Stimulated activated CD4-positive, alpha-beta T cell treated with anti-CD3 and anti-CD28 coated beads, Interleukin-1b, Interleukin-23, amount 100 ng/mL, for 24 hours (primary cell): ENCODE measurements around the gene RHOBTB1.

Experiments used
- DNase-seq, 4 experiments: peaks; one replicate each; pipeline ENCODE4 v3.0.0-alpha.2; 2020; ENCODE audit warnings: low read depth in 4 of 4, low spot score in 1 of 4

Gene RHOBTB1

DNA sequence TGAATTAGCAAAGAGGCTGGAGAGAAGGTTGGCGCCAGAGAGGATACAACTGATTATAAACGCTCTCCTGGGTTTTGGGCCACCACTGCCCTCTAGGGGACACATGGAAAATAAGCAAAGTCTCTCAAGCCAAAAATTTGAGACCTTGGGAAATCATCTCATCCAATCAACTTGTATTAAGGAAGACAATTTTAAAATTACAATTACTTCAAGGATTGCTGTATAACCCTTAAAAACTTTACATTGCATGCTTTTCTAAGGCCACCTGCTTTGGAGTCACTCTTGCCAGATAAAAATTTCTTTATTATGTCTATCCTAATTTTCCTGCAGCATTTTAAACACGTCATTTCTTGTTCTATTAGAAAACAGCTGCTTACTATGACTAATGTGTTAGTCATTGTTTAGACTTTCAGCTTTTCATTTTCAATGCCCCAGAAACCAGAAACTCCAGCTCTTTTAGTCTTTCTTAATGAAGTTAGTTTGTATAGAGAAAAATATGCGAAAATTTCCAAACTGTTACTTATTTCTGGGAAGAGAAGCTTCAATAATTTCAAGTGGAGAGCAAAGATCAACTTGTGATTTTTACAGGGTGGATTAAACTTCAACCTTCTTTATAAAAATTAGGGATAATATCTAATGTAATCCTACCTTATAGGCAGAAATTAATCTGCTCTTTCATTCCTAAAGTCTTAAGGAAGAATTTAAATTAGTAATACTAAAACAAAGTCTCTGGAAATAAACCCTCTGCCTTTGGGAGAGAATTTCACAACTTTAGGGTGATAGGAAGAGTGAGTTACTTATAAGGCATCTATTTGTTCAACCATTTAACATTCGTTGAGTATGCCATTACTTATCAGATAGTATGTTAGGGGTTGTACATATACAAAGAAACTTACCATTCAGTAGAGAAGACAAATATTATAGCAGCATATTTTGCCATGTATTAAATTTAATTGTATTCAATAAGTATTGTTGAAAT, 20.6 kb upstream of the RHOBTB1 start:
- peak in 1 of 4 experiments; percentile 21 for DNase-seq

DNA sequence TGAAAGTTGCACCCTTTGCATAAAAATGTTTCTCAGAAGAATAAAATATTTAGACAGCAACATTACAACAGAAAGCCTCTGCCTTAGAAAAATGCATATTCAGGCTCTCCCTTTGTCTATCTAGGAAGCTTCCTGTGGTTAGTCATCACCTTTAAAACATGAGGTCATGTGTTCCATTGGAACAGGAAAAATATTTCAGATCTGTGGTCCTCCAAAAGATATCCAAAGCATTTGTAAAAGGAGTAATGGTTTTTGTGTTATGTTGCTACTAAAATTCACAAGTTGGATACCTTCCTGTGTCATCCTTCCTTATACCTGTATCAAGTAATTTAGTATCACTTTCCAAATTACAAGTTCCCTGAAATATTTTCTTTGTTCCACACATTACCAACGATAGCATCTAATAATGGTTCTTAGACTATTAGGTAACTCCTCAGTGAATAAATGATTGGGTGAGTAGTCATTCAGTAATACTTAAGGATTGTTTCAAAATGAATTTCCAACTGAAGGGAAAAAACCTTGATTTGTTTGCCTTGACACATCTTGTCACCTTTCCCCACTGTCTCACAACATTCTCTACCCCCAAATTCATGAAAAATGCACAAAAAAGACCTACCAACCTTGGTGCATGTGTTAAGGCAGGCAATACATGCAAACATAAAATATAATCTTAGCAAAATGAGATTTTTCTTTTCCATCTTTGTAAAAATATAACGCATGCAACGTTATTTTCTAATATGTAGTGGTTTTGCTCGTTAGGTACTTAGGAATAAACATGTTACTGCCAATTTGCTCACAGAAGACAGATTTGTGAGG, 19.7 kb upstream of the RHOBTB1 start:
- no peak for DNase-seq

DNA sequence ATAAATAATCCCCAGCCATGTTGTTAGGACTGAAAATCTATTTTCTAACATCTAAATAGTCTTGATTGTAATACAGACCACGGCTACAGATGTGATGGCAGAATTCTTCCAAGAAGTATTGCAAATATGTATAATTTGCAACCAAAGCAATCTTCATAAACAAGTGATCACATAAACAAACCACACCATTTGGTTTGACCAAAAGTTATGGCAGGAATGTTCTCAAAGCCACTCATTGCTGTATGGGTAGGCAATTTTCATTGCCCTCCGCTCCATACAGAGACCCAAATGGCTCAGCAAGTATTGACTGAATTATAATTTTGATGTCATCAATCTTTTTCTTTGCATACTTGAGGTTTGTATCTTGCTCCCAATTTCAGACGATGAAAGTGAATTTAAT, 19.0 kb upstream of the RHOBTB1 start:
- DNase-seq = no peak

DNA sequence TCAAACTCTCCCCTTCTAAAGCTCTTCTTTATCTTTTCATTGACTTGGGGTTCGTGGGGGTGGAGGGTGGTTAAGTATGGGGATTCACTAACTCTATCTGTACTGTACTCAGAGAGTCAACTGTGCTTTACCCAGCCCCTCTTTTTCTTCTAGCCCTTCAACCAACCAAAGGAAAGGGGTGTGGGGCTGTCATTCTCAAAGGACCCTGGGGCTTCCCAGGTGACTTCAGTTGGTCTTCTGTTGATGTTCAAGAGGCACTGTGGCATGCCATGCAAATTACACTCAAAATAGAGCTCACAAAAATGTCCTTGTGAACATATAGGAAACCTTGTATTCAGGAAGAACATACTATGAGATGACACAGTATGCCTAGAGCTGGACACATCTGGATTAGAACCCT, 16.9 kb upstream of the RHOBTB1 start:
- DNase-seq = no peak

DNA sequence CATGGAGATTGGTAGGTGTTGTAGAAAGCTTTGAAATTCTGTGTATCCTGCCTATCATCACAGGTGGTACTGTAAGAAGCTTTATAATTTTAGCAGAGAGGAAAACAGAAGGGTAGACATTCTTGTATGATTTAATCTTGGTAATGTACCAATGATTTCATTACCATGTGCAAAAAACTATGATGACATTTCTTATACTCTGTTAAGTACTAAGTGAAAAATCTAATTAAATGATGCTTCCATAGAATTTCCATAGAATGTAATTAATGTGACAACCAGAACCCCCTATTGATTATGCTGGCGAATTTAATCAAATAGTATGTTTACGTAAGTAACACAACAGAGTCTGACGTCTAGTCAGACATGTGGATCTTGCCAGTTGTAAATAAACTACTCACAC, 16.0 kb upstream of the RHOBTB1 start:
- no peak for DNase-seq

DNA sequence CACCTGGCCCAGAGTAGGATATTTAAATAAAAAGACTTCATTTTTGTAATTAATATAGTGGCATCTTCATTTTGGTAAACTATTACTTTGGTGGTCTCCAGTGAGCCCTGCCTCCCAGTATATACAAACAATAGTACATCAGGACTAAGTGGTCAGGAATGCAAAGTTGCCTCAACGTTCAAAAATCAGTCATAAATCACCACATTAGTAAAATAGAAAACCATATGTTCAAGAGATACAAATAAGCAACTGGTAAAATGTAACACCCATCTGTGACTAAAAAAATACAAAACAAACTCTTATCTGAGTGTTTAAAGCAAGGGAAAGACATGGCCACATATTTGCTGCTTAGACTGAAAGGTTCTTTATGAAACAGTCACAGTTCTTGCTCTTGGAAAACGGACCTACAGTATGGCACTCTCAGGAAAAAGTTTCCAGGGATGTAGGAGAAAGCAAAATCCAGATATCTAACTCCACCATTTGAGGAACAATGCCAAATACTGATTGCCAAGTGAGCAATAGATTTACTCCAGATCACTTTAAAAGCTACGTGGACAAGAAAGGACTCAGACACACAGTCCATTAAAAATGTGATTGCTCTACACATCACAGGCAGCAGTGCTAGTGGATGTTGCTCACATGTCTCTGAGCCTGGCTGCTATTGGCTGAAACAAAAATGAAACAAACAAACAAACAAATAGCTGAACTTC, 15.1 kb upstream of the RHOBTB1 start:
- DNase-seq = no peak

DNA sequence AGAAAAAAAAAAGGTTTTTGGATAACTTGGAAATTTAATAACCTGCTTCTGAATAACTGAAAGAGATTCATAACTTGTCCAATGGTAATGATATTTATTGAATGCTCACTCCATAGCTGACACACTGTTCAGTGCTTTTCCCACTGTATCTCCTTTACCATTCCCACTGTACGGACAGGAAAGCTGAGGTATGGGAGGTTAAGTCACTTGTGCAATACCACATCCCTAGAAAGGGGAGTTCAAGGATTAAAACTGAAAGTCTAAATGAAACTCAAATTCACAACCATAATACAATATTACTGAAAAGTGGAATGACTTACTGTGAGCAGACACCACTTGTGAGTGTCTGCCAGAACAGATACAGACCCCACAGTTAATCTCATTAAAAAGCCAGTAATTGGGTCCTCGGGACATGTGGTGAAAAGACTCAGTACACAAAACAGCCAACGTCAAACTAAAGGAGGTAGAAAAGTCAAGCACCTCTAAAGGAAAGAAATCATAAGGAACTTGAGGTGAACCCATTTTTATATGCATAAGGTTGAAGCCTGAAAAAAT, 13.8 kb upstream of the RHOBTB1 start:
- DNase-seq = no peak

DNA sequence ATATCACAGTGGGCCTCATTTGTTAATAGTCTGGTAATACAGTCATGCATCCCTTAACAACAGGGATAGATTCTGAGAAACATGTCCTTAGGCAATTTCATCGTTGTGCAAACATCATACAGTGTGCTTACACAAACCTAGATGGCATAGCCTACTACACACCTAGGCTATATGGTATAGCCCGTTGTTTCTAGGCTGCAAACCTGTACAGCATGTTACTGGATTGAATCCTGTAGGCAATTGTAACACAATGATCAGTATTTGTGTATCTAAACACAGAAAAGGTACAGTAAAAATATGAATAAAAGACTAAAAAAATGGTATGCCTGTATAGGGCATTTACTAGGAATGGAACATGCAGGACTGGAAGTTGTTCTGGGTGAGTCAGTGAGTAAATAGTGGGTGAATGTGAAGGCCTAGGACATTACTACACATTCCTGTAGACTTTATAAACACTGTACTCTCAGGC, 12.0 kb upstream of the RHOBTB1 start:
- DNase-seq = no peak

DNA sequence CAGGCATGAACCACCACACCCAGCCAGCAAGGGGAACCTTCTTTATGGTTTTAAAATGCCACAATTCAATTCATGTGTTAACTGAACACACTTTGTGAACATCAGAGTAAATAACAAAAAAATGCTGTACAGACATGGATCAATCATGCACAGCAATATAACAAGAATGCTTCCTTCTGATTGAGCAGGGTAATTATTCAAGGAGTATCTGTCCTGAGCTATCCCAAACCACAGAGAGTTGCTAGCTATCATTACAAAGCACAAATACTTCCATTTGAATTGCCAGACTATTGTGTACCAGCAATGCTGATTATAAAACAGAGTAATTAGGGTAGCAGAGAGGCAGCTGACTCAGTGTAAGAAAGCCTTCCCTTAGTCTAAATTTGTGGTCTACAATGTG, 11.3 kb upstream of the RHOBTB1 start:
- no peak for DNase-seq

DNA sequence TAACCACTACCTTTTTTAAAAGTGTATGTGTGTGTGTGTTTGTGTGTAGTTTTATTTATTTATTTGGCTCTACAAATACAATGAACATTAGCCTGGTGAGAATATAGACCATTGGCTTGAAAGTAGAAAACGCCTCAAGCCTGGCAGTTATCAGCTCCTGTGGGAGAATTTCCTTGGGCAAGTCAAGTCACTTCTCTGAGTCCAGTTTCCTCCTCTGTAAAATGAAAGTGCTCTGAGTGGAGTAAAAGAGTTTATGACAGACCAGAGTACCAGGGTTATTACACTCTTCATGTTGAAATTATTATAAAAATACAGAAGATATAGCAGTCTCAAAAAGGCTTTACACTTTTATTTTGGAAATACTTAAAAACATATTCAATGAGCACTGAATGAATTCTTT, 10.1 kb upstream of the RHOBTB1 start:
- no peak for DNase-seq

DNA sequence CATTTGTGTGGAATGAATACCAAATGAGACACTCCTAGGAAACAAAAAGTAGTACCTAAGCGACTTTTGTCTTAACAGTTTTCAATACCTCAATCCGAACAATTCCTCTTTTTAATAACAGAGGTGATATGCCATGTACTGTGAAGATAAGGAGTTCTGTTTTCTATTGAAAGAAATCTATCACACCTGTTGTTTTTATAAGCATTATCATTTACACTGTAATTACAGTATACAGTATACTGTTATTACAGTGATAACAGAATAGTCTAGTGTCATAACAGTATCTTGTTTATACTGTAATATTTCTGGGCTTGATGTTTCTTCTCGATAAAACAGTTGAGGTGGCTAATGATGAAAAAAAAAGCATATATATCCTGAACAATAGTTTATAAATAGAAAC, 9.4 kb upstream of the RHOBTB1 start:
- no peak for DNase-seq

DNA sequence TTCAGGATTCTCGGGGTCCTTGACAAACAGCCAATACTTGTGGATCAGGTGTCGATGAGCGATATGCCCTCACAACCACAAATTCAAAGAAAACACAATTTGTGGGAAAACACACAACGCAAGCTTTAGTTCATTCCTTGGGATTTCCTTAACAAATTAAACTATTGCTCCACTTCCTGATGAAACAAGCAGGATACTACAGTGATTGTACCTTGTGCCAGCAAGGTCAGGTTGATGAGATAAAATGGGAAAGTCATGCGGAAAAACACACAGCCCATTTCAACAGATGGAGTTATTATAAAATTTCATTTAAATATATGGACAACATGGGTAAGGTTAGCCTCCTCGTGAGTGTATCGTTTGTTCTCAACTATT, 8.8 kb upstream of the RHOBTB1 start:
- DNase-seq = no peak

DNA sequence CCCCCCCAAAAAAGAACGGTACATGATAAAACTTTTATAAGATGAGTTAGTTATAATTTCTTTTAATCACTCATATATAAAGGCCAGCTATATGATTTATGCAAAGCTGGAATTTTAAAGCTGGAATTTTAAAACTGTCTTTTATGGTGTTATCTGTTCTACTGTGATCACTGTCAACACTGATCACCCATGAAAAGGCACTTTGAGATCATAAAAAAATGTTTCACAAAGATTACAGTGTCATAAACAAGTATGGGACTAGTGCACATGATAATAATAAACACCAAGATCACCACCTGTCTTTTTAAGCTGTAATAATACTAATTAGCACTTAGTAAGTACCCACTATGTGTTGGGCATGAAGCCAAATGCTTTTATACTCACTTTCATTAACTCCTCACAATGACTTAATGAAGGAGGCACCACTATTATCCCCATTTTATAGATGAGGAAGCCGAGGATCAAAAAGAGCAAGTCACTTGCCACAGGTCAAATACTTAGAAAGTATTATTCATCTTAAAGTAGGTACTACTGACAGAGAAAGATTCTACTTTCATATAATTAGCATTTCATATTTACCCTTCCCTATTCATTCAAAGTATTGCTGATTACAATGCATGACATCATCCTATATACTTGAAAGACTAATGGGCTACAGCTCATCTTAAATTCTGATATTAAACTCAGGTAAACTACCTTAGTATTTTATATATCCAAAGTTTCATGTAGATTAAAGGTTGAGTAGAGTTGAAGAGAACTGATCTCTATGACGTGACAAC, 8.3 kb upstream of the RHOBTB1 start:
- no peak for DNase-seq

DNA sequence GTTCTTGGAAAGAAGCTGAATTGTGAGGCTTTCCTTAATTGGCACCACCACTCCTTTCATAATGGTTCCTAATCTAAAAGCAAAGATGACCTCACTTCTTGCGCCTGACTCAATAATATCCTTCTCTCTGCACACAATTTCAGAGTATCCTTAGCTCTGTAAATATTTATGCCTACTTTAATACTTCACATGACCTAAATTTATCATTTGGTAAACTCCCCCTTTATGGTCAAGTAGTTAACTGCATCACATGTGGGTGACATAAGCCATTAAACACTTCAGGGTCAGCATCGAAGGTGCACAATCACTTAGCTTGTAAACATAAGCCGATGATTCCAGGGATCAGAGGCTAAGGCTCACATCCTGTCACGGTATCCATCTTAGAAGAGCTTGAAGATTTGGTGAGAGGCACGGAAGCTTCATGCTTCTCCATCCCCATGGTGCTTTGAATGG, 7.3 kb upstream of the RHOBTB1 start:
- DNase-seq = no peak

DNA sequence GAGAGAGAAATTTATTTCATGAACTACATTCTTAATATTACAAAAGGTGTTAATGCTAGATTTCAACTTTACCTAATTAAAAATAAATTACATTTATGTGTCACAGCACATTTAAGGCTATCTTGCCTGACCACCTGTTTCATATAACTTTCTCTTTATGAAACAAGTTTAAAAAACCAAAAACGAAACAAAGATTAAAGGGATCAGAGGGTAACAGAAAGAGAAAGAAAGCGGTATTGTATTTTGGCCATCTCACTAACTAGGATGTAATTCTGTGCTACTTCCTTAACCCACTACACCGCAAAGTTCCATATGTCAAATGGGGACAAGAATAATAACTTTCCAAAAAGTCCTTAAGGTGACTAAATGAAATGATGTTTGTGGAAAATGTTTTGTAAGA, 6.3 kb upstream of the RHOBTB1 start:
- DNase-seq = no peak

DNA sequence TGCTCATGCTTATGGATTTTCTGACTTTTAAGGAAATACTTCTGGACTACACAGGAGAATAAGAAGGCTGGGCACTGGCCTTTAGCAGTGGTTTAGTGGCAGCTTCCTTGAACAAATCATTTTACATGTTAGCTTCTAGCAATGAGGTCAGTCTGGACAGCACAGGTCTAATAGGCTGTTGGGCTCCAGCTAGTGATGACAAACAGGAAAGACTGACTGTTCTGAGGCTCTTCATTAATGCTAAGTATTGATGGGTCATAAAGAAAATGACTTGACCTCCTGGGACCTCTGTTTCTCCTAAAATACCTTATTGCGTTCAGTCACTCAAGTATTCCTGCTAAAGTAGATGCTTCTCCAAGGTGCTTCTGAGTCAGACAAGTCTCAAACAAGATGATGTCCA, 4.9 kb upstream of the RHOBTB1 start:
- DNase-seq = no peak

DNA sequence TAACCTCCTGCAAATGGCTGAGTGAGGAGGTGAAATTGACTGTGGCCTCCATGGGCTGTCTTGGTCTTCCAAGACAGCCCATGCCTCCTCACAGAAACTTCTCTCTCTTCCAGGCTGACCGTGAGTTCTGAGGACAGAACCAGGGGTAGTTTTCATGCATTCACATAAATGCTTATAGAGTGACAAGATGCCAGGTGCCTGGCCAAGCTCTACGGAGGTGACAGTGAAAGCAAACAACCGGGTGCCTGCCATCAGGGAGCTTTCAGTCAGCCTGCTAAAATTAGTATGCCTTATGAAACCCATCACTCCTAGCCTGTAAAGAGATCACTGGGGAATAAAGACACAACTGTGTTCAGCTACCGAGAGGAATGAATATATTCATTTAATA, 919 bp upstream of the RHOBTB1 start:
- no peak for DNase-seq

DNA sequence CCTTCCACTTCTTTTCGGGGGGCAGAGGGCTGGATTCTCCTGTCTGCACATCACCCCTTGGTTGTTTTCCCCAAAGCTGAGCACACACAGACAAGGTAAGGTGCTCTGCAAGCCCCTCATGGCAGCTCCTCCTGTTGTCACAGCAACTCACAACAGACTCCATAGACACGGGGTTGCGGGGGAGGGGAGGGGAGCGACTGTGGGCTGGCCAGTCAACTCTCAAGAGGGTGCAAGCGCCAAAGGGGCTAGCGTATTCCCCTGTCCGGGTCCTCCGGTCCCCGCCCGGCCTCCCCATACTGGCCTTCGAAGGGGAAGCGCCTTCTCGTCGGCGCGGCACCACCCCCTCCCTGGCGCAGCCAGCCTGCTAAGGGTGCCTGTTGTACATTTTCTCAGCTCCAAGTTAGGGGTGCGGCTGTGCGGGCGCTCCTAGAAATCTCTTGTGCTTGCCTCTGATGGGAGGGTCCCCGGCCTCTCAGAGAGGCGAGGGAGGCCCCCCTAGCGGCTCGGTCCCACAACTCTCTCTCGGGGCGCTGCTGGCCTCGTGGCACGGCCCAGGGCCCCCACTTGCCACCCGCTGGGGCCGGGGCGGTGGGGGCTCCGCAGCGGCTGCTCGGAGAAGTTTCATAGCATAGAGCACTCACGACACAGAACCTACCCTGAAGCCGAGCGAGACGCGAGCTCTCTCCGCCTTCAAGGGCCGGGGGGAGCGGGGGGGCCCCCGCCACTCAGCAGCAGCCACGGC, 498 bp downstream of the RHOBTB1 start:
- DNase-seq = no peak

DNA sequence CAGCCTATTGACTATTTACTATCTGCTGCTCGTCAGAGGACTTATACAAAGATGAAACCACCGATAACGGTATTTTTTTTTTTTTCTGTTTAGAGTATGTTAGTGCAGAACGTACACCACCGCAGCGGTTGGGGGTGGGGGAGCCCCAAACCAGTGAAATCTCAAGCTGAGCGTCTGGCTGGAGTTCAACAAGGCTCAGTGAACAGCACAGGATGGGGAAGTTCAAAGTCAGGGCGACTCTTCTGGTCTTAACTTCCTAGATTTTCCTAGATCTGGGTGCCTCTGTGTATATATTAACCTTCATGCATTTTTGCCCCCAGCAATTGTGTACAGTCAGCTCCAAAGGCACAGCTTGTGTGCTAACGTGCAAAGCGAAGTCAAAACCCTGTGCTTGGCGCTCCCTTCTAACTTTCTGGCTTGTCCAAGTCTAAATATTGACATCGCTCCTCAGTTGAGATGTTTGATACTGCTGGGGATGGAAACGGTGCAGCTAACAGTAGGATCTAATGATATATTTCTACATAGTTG, 1.1 kb downstream of the RHOBTB1 start:
- no peak for DNase-seq
